Stimulated activated CD4-positive, alpha-beta T cell treated with anti-CD3 and anti-CD28 coated beads, TNF-alpha, amount 100 ng/mL, for 48 hours (primary cell): Measurements from ENCODE around the gene EDN1.

Experiments used
- DNase-seq, 3 donors: peaks; one replicate each; pipeline ENCODE4 v3.0.0-alpha.2; 2020; ENCODE audit warnings: low read depth in 3 of 3

EDN1 gene

GRCh38 chr6:12270551-12271230 lies 19.5 kb upstream of the EDN1 start:
- DNase-seq: no peak

- no peak for DNase-seq
Observed at GRCh38 chr6:12271594-12271993, 18.6 kb upstream of the EDN1 start.

- no peak for DNase-seq
Observed at GRCh38 chr6:12271997-12272396, 18.2 kb upstream of the EDN1 start.

- no peak for DNase-seq
Observed at GRCh38 chr6:12275107-12275506, 15.1 kb upstream of the EDN1 start.

GRCh38 chr6:12276930-12277315 lies 13.2 kb upstream of the EDN1 start:
- no peak for DNase-seq

GRCh38 chr6:12277386-12277785 lies 12.8 kb upstream of the EDN1 start:
- no peak for DNase-seq

- no peak for DNase-seq
Observed at GRCh38 chr6:12278915-12279314, 11.2 kb upstream of the EDN1 start.

- DNase-seq: no peak
Observed at GRCh38 chr6:12279322-12280091, 10.7 kb upstream of the EDN1 start.

- no peak for DNase-seq
Observed at GRCh38 chr6:12280458-12280857, 9.7 kb upstream of the EDN1 start.

GRCh38 chr6:12280902-12281301 lies 9.3 kb upstream of the EDN1 start:
- no peak for DNase-seq

- no peak for DNase-seq
Observed at GRCh38 chr6:12283904-12284303, 6.3 kb upstream of the EDN1 start.

GRCh38 chr6:12286373-12287110 lies 3.6 kb upstream of the EDN1 start:
- DNase-seq: no peak

GRCh38 chr6:12288211-12288618 lies 1.9 kb upstream of the EDN1 start:
- no peak for DNase-seq

GRCh38 chr6:12288914-12289313 lies 1.2 kb upstream of the EDN1 start:
- no peak for DNase-seq

GRCh38 chr6:12289365-12289919 lies 719 bp upstream of the EDN1 start:
- peak; percentile 14 to 29 (median 25) for DNase-seq

GRCh38 chr6:12291071-12291838 lies 1.1 kb downstream of the EDN1 start:
- no peak for DNase-seq

GRCh38 chr6:12291839-12292604 lies 1.9 kb downstream of the EDN1 start:
- no peak for DNase-seq

- DNase-seq: no peak
Observed at GRCh38 chr6:12293235-12293930, 3.2 kb downstream of the EDN1 start.

GRCh38 chr6:12293931-12294807 lies 4.0 kb downstream of the EDN1 start:
- DNase-seq: no peak
